Peyer's patch (tissue), 4 donors: ENCODE measurements around the gene XPO4.

Source experiments
- POLR2A ChIP-seq, 2 donors: fragments of 450-650 bp; IDR thresholded peaks; one replicate each; pipeline ENCODE4 v1.5.1; 2017; ENCODE audit warnings: antibody characterized with exemption in 2 of 2, mild to moderate bottlenecking in 2 of 2, moderate library complexity in 2 of 2
- TF ChIP-seq, protein P1 (sequence below), 6 experiments: fragments of 450-650 bp in 4 of 6; fragments of 200-600 bp in 2 of 6; sonication (generic) in 1 of 6; IDR thresholded peaks; one replicate each; pipeline ENCODE4 v1.5.1; 2017 to 2019; ENCODE audit warnings: antibody characterized with exemption in 6 of 6, mild to moderate bottlenecking in 3 of 6, moderate library complexity in 1 of 6

DNA sequence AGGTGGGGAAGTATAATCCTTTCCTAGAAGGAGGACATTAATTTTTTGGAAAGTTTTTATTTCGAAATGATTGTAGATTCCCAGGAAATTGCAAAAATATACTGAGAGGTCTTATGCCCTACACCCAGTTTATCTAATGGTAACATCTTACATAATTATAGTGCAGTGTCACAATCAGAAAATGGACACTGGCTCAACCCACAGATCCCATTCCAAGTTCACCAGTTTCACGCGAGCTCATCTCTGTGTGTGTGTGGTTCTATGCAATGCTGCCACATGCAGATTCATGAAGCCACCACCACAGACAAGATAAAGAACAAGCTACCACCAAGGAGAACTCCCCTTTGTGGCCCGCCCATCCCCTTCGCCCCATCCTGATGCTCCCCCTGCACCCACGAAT, 174.7 kb downstream of the XPO4 start:
- no peak for TF ChIP-seq POLR2A (IDR thresholded peaks at IDR 0.05)
- TF ChIP-seq, protein P1, sequence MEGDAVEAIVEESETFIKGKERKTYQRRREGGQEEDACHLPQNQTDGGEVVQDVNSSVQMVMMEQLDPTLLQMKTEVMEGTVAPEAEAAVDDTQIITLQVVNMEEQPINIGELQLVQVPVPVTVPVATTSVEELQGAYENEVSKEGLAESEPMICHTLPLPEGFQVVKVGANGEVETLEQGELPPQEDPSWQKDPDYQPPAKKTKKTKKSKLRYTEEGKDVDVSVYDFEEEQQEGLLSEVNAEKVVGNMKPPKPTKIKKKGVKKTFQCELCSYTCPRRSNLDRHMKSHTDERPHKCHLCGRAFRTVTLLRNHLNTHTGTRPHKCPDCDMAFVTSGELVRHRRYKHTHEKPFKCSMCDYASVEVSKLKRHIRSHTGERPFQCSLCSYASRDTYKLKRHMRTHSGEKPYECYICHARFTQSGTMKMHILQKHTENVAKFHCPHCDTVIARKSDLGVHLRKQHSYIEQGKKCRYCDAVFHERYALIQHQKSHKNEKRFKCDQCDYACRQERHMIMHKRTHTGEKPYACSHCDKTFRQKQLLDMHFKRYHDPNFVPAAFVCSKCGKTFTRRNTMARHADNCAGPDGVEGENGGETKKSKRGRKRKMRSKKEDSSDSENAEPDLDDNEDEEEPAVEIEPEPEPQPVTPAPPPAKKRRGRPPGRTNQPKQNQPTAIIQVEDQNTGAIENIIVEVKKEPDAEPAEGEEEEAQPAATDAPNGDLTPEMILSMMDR (IDR thresholded peaks at IDR 0.05), result no peak
